Esophagus (tissue), 2 donors: Measurements from ENCODE around the gene CLCNKA. TPM values are rescaled to one million over a fixed set of nuclear protein-coding genes. Genes with fewer than 3 reads are reported as not detected.
A peak's percentile ranks its signal among the peaks of the same experiment; 100 is the strongest.

Experiments
- H3K27ac ChIP-seq, 2 donors: one replicate each; pipeline ENCODE4 v1.5.1; 2013; ENCODE audit warnings: low read depth in 2 of 2, mild to moderate bottlenecking in 2 of 2, inconsistent platforms in 1 of 2, low read length in 1 of 2, moderate library complexity in 1 of 2
- H3K27me3 ChIP-seq, 2 donors: one replicate each; pipeline ENCODE4 v1.6.1; 2013; ENCODE audit warnings: low read length in 2 of 2, control low read depth in 1 of 2, mild to moderate bottlenecking in 1 of 2; ENCODE audit not compliant: insufficient read depth in 2 of 2, control insufficient read depth in 1 of 2
- H3K36me3 ChIP-seq, 2 donors: one replicate each; pipeline ENCODE4 v1.6.1; 2013; ENCODE audit warnings: low read length in 1 of 2; ENCODE audit not compliant: control insufficient read depth in 2 of 2, insufficient read depth in 2 of 2
- H3K4me1 ChIP-seq, 2 donors: one replicate each; pipeline ENCODE4 v1.6.1; 2013; ENCODE audit warnings: low read length in 1 of 2; ENCODE audit not compliant: control insufficient read depth in 2 of 2, insufficient read depth in 2 of 2
- H3K4me3 ChIP-seq, 2 donors: one replicate each; pipeline ENCODE4 v1.5.1; 2013; ENCODE audit warnings: low read length in 2 of 2, mild to moderate bottlenecking in 2 of 2, low read depth in 1 of 2, moderate library complexity in 1 of 2
- H3K9me3 ChIP-seq, 2 donors: one replicate each; pipeline ENCODE4 v1.6.1; 2013; ENCODE audit warnings: mild to moderate bottlenecking in 2 of 2, low read depth in 1 of 2, low read length in 1 of 2, moderate library complexity in 1 of 2; ENCODE audit not compliant: control insufficient read depth in 2 of 2, insufficient read depth in 1 of 2
- WGBS, 2 donors: extraction: QIAGEN DNeasy Blood & Tissue Kit; methylation state at CpG; one replicate each; pipeline ENCODE4 v1.1.7; 2013; 5-methylcytosine and 5-hydroxymethylcytosine counted together
- polyA plus RNA-seq, 2 donors: library from polyadenylated mRNA; stranded (reverse); fragments of 200-250 nt; gene quantifications; one replicate each; pipeline ENCODE4 v1.2.3, GENCODE V29; 2013
- donor health status: healthy with polysubstance abuse.
- donor health status: Bipolar disorder and iron deficiency.

Gene CLCNKA
- polyA plus RNA-seq, 2 donors: 0.04 to 0.06 TPM

GRCh38 chr1:16073490-16074119 is 51.8 kb downstream of the CLCNKA start, which contains the start of gene FAM131C:
Gene FAM131C, minus strand, starts transcription at chr1:16073651. Its CDS starts 209 bp downstream, at chr1:16073442.
- H3K27me3 ChIP-seq: peaks cover 0 to 3% of the 10 kb centered on the region in 2 donors
- peaks cover 7 to 25% of the 10 kb centered on the region in 2 donors for H3K4me1 ChIP-seq
- H3K36me3 ChIP-seq: no peaks in the 10 kb centered on the region
- 3 to 4% methylated on average over 31 to 54 of the region's 54 CpGs for WGBS, 2 donors
- no peaks in the 10 kb centered on the region for H3K9me3 ChIP-seq
- H3K4me3 ChIP-seq: peak within 1 kb of the TSS; percentile 31 to 43
- H3K27ac ChIP-seq: peak within 1 kb of the TSS in 1 of 2 donors; percentile 30

GRCh38 chr1:16074217-16074616 is 52.4 kb downstream of the CLCNKA start:
- H3K4me3 ChIP-seq: no peak overlapping the region
- H3K4me1 ChIP-seq: peaks cover 7 to 27% of the 10 kb centered on the region in 2 donors
- WGBS, 2 donors: 73 to 75% methylated on average over 5 of the region's 5 CpGs

GRCh38 chr1:16075337-16076030 is 53.6 kb downstream of the CLCNKA start:
- H3K27me3 ChIP-seq: peaks cover 0 to 3% of the 10 kb centered on the region in 2 donors
- H3K27ac ChIP-seq: peak overlapping the region in 1 of 2 donors; percentile 66
- no peak overlapping the region for H3K4me3 ChIP-seq
- peaks cover 7 to 28% of the 10 kb centered on the region in 2 donors for H3K4me1 ChIP-seq
- WGBS, 2 donors: 48 to 55% methylated on average over 11 of the region's 11 CpGs
- no peaks in the 10 kb centered on the region for H3K36me3 ChIP-seq
- H3K9me3 ChIP-seq: no peaks in the 10 kb centered on the region

More at GRCh38 chr1:16074217-16074616, 52.4 kb downstream of the CLCNKA start:
- Histone ChIP-seq H3K27ac (no peak overlapping the region), H3K36me3 (no peaks in the 10 kb centered on the region), H3K9me3 (no peaks in the 10 kb centered on the region), H3K27me3 (peaks cover 0 to 3% of the 10 kb centered on the region in 2 donors)

- H3K27me3 ChIP-seq: peaks cover 0 to 3% of the 10 kb centered on the region in 2 donors
- peak overlapping the region; percentile 21 to 87 for H3K27ac ChIP-seq
These were observed 54.4 kb downstream of the CLCNKA start for GRCh38 chr1:16076031-16076864.

DNA sequence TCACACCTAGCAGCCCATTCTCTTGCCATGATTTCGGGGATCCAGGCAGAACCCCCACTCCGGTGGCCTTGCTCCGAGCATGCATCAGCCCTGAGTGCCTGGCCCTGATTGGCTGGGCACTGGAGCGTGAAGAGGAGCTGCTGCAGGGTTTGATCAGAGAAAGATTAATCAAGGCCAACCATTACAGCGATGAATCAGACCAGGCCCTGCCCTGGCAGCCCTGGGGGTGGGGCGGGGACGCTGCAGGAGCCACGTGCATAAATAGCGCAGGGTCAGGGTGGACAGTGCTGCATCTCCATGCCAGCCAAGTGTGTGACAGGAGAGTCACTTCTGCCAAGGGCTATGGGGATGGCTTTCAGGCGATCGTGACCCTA is 55.0 kb downstream of the CLCNKA start:
- 47 to 59% methylated on average over 11 of the region's 11 CpGs for WGBS, 2 donors
- H3K4me3 ChIP-seq: no peak overlapping the region
- peaks cover 9 to 31% of the 10 kb centered on the region in 2 donors for H3K4me1 ChIP-seq
- no peaks in the 10 kb centered on the region for H3K9me3 ChIP-seq
- no peaks in the 10 kb centered on the region for H3K36me3 ChIP-seq
- peaks cover 0 to 3% of the 10 kb centered on the region in 2 donors for H3K27me3 ChIP-seq
- peak overlapping the region; percentile 76 to 87 for H3K27ac ChIP-seq

More at GRCh38 chr1:16076031-16076864, 54.4 kb downstream of the CLCNKA start:
- no peaks in the 10 kb centered on the region for H3K9me3 ChIP-seq
- no peaks in the 10 kb centered on the region for H3K36me3 ChIP-seq
- H3K4me1 ChIP-seq: peaks cover 7 to 28% of the 10 kb centered on the region in 2 donors
- no peak overlapping the region for H3K4me3 ChIP-seq
- 60 to 69% methylated on average over 14 of the region's 14 CpGs for WGBS, 2 donors

- peaks cover 0 to 3% of the 10 kb centered on the region in 2 donors for H3K27me3 ChIP-seq
- H3K27ac ChIP-seq: peak overlapping the region; percentile 76 to 87
- 64 to 72% methylated on average over 12 of the region's 12 CpGs for WGBS, 2 donors
- H3K4me1 ChIP-seq: peaks cover 9 to 31% of the 10 kb centered on the region in 2 donors
- H3K36me3 ChIP-seq: no peaks in the 10 kb centered on the region
- H3K9me3 ChIP-seq: no peaks in the 10 kb centered on the region
- H3K4me3 ChIP-seq: no peak overlapping the region
These were observed 55.8 kb downstream of the CLCNKA start for GRCh38 chr1:16077406-16078245.

DNA sequence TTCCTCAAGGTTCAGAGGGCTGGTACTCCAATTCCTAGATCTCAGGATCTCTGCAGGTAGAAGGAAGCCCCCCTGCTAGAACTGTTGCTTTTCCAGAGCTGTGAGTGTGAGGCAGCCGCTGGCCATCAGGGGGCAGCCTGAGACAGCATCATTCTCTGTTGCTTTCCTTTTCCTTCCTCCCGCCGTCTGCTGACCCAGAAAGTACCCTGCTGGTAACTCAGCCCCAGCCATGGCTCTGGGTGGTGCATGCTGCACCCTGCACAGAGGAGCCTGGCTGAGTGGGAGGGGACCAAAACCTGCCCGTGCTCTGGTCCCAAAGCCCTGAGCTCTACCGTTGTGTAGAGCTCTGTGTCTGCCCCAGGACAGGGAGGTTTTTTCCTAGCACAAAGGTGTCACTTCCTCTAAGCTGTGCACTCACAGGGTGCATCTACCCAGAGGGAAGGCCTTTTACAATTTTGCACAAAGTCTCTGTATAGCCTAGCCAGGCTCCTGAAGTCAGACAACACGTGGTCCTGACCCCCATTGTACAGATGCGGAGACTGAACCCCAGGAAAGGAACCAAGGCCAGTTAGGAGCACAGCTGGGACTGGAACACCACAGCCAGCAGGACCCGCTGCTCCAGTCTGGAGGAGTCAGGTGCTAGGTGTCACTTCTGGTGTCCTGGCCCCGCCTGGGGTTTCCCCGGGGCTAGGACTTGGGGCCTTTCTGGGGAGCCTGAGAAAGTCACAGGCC is 57.3 kb downstream of the CLCNKA start:
- H3K27ac ChIP-seq: peak overlapping the region; percentile 44 to 86
- no peaks in the 10 kb centered on the region for H3K36me3 ChIP-seq
- no peaks in the 10 kb centered on the region for H3K27me3 ChIP-seq
- WGBS, 2 donors: 30% methylated on average over 10 of the region's 10 CpGs
- H3K4me3 ChIP-seq: no peak overlapping the region
- peaks cover 2 to 33% of the 10 kb centered on the region in 2 donors for H3K4me1 ChIP-seq
- H3K9me3 ChIP-seq: no peaks in the 10 kb centered on the region

GRCh38 chr1:16080422-16081150 is 58.8 kb downstream of the CLCNKA start:
- no peaks in the 10 kb centered on the region for H3K9me3 ChIP-seq
- H3K27me3 ChIP-seq: no peaks in the 10 kb centered on the region
- no peaks in the 10 kb centered on the region for H3K36me3 ChIP-seq
- no peak overlapping the region for H3K27ac ChIP-seq
- H3K4me3 ChIP-seq: no peak overlapping the region
- H3K4me1 ChIP-seq: peaks cover 2 to 31% of the 10 kb centered on the region in 2 donors
- 88 to 91% methylated on average over 5 of the region's 5 CpGs for WGBS, 2 donors
